Ovary (tissue), 9 donors: ENCODE data around the gene DCPS. TPM values are rescaled to one million over a fixed set of nuclear protein-coding genes. Genes with fewer than 3 reads are reported as not detected.

Source experiments
- DNase-seq, 5 donors: peaks; one replicate each; pipeline ENCODE4 v3.0.0-alpha.2; 2019 to 2020
- H3K27ac ChIP-seq, 2 donors: fragments of 200-600 bp; one replicate each; pipeline versions ENCODE4 v1.5.1 to v1.8.0; 2019 to 2022
- H3K27me3 ChIP-seq: fragments of 200-600 bp; one replicate; pipeline ENCODE4 v1.8.0; 2022
- H3K36me3 ChIP-seq: fragments of 200-600 bp; sonication (generic); one replicate; pipeline ENCODE4 v1.5.1; 2019
- H3K4me1 ChIP-seq: one replicate; pipeline ENCODE4 v1.8.1; 2013; ENCODE audit warnings: mild to moderate bottlenecking, moderate library complexity; ENCODE audit not compliant: insufficient read depth
- H3K4me3 ChIP-seq: fragments of 200-600 bp; sonication (generic); one replicate; pipeline ENCODE4 v1.5.1; 2017
- H3K9me3 ChIP-seq, 2 donors: fragments of 200-600 bp in 1 of 2; sonication (generic) in 1 of 2; one replicate each; pipeline versions ENCODE4 v1.5.1 to v1.8.1; 2013 to 2019; ENCODE audit warnings: mild to moderate bottlenecking in 1 of 2, moderate library complexity in 1 of 2
- EP300 ChIP-seq: sonication (generic); formaldehyde crosslinking; IDR thresholded peaks from one replicate; pipeline ENCODE4 v1.6.1; 2017; ENCODE audit warnings: antibody characterized with exemption
- POLR2A ChIP-seq: fragments of 450-650 bp; IDR thresholded peaks from one replicate; pipeline ENCODE4 v1.6.1; 2017; ENCODE audit warnings: antibody characterized with exemption, mild to moderate bottlenecking, moderate library complexity
- WGBS, 3 donors: extraction: QIAGEN DNeasy Blood & Tissue Kit in 1 of 3; methylation state at CpG; one replicate each; pipeline versions ENCODE4 v1.1.5 to v1.1.7; 2013 to 2017; 5-methylcytosine and 5-hydroxymethylcytosine counted together
- intact Hi-C, 4 donors: fragments of 100-400 bp; cut with DNase I; formaldehyde crosslinking; loops; one replicate each; pipeline versions ENCODE4 v1.11.0 to v1.15.1; 2022 to 2023
- polyA plus RNA-seq, 2 donors: library from polyadenylated mRNA; stranded (reverse); fragments of 200-250 nt in 1 of 2; fragments of 350-450 nt in 1 of 2; fragmentation: Illumina TruSeq in 1 of 2; extraction: RNeasy Lipid Tissue Mini Kit (QIAGEN cat#74804) in 1 of 2; gene quantifications; one replicate each; pipeline ENCODE4 v1.2.3, GENCODE V29; 2013 to 2014
- total RNA-seq, 7 donors: library from RNA; depleted of rRNA in 2 of 7; stranded (reverse); fragments of >200 nt in 2 of 7; fragmentation: NEBNext Ultra II Directional in 3 of 7; extraction: Animal tissue kit (Norgen Biotek cat#: 25700) in 3 of 7; gene quantifications; one replicate each; pipeline versions ENCODE4 v1.1.0 to v1.2.4, GENCODE V29; 2016 to 2023
- TF ChIP-seq, protein P1 (sequence below), 3 donors: fragments of 450-650 bp in 2 of 3; fragments of 200-600 bp in 1 of 3; IDR thresholded peaks; one replicate each; pipeline versions ENCODE4 v1.5.1 to v1.8.0; 2016 to 2022; ENCODE audit warnings: antibody characterized with exemption in 3 of 3, mild to moderate bottlenecking in 1 of 3
- donor health status: DM: no; HTN: no; CAD: no; lungs with moderate emphysema.
- donor health status: DM: no; HTN: no; CAD: no.
- donor health status: Bipolar disorder and iron deficiency.
- donor health status: DM: yes; HTN: yes; CAD: no.
- donor health status: DM: no; HTN: no; CAD: no.
- donor health status: DM: yes; HTN: yes; CAD: no.

The DCPS gene
- total and polyA plus RNA-seq, 9 donors: 6.6 to 17.2 (median 13.5) TPM

DNA sequence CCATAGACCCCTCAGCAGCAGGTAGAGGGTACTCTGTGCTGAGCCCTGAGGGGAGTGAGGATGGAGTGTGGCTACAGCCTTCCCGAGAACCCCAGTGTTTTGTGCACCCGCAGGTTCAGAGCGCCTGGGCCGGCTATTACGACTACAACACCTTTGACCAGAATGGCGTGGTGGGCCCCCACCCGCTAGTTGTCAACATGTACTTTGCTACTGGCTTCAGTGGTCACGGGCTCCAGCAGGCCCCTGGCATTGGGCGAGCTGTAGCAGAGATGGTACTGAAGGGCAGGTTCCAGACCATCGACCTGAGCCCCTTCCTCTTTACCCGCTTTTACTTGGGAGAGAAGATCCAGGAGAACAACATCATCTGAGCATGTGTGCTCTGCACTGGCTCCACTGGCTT lies 26.5 kb upstream of the DCPS start:
- DNase-seq: no peak
- no peaks in the 10 kb centered on the region for H3K27me3 ChIP-seq
- H3K9me3 ChIP-seq: no peaks in the 10 kb centered on the region
- WGBS, 3 donors: 91 to 95% (median 93%) methylated on average over 11 of the region's 11 CpGs
- H3K4me3 ChIP-seq: no peak overlapping the region
- H3K4me1 ChIP-seq: no peaks in the 10 kb centered on the region
- H3K27ac ChIP-seq: no peak overlapping the region
- H3K36me3 ChIP-seq: no peaks in the 10 kb centered on the region
- intact Hi-C loops: no loop called here
- TF ChIP-seq, protein P1, sequence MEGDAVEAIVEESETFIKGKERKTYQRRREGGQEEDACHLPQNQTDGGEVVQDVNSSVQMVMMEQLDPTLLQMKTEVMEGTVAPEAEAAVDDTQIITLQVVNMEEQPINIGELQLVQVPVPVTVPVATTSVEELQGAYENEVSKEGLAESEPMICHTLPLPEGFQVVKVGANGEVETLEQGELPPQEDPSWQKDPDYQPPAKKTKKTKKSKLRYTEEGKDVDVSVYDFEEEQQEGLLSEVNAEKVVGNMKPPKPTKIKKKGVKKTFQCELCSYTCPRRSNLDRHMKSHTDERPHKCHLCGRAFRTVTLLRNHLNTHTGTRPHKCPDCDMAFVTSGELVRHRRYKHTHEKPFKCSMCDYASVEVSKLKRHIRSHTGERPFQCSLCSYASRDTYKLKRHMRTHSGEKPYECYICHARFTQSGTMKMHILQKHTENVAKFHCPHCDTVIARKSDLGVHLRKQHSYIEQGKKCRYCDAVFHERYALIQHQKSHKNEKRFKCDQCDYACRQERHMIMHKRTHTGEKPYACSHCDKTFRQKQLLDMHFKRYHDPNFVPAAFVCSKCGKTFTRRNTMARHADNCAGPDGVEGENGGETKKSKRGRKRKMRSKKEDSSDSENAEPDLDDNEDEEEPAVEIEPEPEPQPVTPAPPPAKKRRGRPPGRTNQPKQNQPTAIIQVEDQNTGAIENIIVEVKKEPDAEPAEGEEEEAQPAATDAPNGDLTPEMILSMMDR (IDR thresholded peaks at IDR 0.05): no peak
- TF ChIP-seq POLR2A: no peak
- no peak for TF ChIP-seq EP300

DNA sequence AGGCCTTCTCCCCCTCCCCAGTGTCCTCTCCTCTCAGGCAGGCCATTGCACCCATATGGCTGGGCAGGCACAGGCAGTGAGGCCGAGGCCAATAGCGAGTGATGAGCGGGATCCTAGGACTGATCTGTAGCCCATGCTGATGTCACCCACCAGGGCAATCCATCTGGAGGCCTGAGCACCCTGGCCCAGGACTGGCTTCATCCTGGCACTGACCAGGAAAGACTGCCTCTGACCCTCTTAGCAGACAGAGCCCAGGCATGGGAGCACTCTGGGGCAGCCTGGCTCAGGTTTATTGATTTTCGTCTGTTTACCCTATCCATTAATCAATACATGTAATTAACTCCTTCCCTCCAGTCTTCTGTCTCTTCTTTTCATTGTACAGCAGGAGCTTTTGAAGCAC lies 26.1 kb upstream of the DCPS start:
- Histone ChIP-seq H3K27me3 (no peaks in the 10 kb centered on the region), H3K4me3 (no peak overlapping the region), H3K36me3 (no peaks in the 10 kb centered on the region), H3K9me3 (no peaks in the 10 kb centered on the region), H3K4me1 (no peaks in the 10 kb centered on the region), H3K27ac (no peak overlapping the region)
- intact Hi-C loops: no loop called here
- WGBS, 3 donors: 90 to 96% (median 91%) methylated on average over 4 of the region's 4 CpGs
- TF ChIP-seq, protein P1 (IDR thresholded peaks at IDR 0.05): no peak
- TF ChIP-seq EP300 (no peak), POLR2A (no peak)
- DNase-seq: no peak

DNA sequence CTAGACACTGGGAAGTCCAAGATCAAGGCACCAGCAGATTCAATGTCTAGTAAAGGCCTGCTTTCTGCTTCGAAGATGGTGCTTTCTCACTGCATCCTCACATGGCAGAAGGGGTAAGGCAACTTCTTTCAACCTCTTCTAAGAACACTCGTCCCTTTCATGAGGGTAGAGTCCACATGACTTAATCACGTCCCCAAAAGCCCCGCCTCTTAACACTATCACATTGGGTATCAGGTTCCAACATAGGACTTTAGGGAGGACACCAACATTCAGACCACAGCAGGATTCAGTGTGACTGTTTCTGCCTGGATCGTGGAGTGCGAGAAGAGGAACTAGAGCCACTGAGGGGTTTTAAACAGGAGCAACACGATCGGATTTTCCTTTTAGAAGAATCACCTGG lies 24.7 kb upstream of the DCPS start:
- Histone ChIP-seq H3K36me3 (no peaks in the 10 kb centered on the region), H3K4me3 (no peak overlapping the region), H3K27me3 (no peaks in the 10 kb centered on the region), H3K27ac (no peak overlapping the region), H3K9me3 (no peaks in the 10 kb centered on the region), H3K4me1 (peaks cover 3% of the 10 kb centered on the region)
- DNase-seq: no peak
- intact Hi-C loops: no loop called here
- WGBS, 3 donors: 74 to 83% (median 74%) methylated on average over 8 of the region's 8 CpGs
- TF ChIP-seq, protein P1 (IDR thresholded peaks at IDR 0.05): no peak
- no peak for TF ChIP-seq POLR2A
- TF ChIP-seq EP300: no peak

DNA sequence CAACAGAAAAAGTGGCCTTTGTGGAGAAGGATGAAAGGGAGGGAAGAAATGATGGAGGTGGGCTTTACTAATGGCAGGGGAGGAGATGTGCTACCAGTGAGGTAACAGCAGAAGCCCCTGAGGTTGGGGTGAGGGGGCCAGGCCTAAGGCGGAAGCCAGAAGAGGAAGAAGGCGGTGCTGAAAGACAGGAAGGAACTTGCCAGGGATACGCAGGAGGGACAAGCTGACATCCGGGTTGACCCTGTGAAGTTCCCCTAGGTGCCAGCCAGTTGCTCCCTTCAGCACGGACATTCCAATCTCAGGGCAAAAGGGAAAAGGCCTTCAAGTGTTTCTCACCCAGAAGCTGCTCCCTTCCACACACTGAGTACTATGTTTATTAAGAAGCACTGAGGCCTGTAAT lies 23.3 kb upstream of the DCPS start:
- intact Hi-C loops: loop anchor here in 1 of 4 donors (5.0 kb wide), 1 partner anchor 68 kb away; the partner anchor contains the start of genes FAM118B and RPUSD4
- WGBS, 3 donors: 68 to 81% (median 80%) methylated on average over 5 of the region's 5 CpGs
- TF ChIP-seq POLR2A (no peak), EP300 (no peak)
- TF ChIP-seq, protein P1 (IDR thresholded peaks at IDR 0.05): no peak
- Histone ChIP-seq H3K9me3 (no peaks in the 10 kb centered on the region), H3K36me3 (no peaks in the 10 kb centered on the region), H3K4me1 (peaks cover 4% of the 10 kb centered on the region), H3K27me3 (no peaks in the 10 kb centered on the region), H3K4me3 (no peak overlapping the region), H3K27ac (no peak overlapping the region)
- DNase-seq: no peak
